Astrocyte of the spinal cord (primary cell): ENCODE measurements around the gene PTK7.
"Not testable (repeated sequence)": the region's sequence is repeated elsewhere in the genome, so short reads cannot be mapped to it uniquely, and the experiment has no call there.

Experiments
- DNase-seq: peaks from one replicate; pipeline ENCODE4 v3.0.0; 2011; ENCODE audit warnings: low read depth, low spot score
- H3K4me3 ChIP-seq: 2 replicates; pipeline ENCODE4 v1.5.1; 2011; ENCODE audit warnings: low read depth, mild to moderate bottlenecking, low read length, moderate library complexity
- in situ Hi-C: cut with HindIII; loops from 2 replicates; pipeline ENCODE4 v1.10.0; 2017; ENCODE audit warnings: low sequenced_read_pairs
- TF ChIP-seq, protein P1 (sequence below): IDR thresholded peaks from 2 replicates; pipeline ENCODE4 v1.5.1; 2012; ENCODE audit warnings: low read depth, mild to moderate bottlenecking, low read length, inconsistent platforms

PTK7 gene

DNA sequence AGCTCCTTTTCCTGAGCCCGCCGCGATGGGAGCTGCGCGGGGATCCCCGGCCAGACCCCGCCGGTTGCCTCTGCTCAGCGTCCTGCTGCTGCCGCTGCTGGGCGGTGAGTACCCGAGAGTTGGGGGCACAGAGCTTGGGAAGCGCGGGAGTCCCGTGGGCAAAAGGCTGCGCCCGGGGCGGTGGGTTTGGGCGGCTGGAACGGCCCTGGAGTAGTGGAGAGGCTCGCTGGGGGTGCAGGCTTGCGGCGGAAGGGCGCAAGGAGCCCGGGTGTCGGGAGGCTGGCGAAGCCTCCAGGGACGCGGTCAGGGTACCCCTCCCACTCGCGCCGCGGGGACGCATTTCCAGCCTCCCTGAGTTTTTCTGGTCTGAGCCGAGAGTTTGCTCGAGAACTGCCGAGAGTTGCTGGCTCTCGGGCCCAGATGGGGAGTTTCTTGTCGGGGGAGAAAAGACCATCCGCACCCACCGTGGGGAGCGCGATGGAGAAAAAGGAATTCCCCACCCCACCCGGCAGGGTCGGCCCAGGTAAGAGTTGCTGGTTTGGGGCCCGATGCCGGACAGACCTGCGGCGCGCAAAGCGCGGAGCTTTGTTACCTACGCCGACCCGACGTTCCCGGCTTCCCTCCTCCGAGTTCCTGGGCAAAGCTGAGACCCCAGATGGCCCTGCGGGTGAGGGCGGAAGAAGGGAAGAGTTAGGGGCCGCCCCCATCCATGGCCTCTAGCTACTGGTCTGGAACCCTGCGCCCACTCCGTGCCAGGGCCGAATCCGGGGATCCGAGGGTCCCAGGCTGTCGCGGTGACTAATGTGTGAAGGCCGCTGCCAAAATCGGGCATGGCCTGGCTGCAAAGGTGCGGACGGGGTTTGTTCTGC, 584 bp downstream of the PTK7 start:
- peak overlapping the region; percentile 91 for H3K4me3 ChIP-seq
- in situ Hi-C loops: no loop called here
- TF ChIP-seq, protein P1, sequence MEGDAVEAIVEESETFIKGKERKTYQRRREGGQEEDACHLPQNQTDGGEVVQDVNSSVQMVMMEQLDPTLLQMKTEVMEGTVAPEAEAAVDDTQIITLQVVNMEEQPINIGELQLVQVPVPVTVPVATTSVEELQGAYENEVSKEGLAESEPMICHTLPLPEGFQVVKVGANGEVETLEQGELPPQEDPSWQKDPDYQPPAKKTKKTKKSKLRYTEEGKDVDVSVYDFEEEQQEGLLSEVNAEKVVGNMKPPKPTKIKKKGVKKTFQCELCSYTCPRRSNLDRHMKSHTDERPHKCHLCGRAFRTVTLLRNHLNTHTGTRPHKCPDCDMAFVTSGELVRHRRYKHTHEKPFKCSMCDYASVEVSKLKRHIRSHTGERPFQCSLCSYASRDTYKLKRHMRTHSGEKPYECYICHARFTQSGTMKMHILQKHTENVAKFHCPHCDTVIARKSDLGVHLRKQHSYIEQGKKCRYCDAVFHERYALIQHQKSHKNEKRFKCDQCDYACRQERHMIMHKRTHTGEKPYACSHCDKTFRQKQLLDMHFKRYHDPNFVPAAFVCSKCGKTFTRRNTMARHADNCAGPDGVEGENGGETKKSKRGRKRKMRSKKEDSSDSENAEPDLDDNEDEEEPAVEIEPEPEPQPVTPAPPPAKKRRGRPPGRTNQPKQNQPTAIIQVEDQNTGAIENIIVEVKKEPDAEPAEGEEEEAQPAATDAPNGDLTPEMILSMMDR: no peak
- DNase-seq: peak; percentile 47

DNA sequence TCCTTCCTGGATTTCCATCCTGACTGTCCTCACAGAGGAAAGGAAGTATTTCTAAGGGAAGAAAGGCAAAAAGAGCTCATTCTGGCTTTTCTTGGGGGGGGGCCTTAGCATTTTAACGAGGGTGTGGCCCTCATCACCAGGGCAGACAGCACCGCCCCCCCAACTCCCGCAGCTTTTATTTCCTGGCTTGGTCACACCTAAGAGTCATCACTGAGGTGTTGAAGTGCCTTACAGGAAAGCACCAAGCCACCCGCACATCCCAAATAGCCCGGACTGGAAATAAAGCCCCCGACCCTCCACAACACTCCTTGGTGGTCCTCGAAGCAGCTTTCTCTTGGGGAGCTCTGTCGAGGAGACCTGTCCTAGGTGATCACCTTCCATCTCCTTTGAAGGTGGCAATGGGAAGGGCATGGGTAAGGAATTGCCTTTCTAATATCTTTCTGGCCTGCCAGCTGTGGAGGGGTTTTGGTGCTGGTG, 1.3 kb downstream of the PTK7 start:
- peak overlapping the region; percentile 91 for H3K4me3 ChIP-seq
- DNase-seq: no peak
- in situ Hi-C loops: no loop called here
- TF ChIP-seq, protein P1: no peak

GRCh38 chr6:43077981-43078511, 1.9 kb downstream of the PTK7 start:
- peak overlapping the region; percentile 91 for H3K4me3 ChIP-seq
- DNase-seq: no peak
- TF ChIP-seq, protein P1: no peak
- in situ Hi-C loops: no loop called here

DNA sequence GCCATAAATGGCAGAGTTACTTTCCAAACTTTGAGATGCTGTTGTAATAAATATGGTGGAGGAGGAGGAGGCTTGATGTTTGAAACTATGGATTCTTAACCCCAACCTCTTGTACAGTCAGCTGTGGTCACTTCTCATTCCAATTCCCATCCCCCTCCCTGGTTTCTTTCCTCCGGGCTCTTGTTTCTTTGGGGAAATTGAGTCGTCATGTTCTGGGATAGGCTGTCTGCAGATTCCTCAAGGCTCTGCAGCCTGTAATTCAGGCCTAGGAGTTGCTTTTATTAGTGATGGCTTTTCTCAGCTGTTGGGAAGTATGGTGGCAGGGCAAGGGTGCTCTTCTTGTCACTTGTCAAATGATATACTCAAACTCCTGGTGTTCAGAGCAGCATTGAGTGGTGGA, 2.6 kb downstream of the PTK7 start:
- in situ Hi-C loops: no loop called here
- TF ChIP-seq, protein P1: no peak
- H3K4me3 ChIP-seq: peak overlapping the region; percentile 91
- peak; percentile 59 for DNase-seq

DNA sequence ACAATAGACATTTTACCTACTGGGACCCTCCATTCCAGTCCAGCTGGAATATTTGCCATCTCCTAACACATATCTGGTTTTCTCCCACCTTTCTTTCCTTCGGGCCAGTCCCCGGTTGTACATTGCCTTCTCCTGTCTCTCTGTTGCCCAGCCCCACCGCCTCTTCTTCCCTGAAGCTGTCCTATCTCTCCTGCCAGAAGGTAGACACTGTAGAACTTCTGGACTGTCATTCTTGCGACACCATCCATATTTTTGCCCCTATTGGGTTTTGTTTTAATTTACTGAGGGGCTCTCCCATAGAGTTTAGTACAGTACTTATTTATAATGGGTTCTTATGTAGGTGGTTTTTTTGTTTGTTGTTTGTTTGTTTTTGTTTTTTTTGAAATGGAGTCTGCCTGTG, 4.9 kb downstream of the PTK7 start:
- no peak overlapping the region for H3K4me3 ChIP-seq
- TF ChIP-seq, protein P1: no peak
- no peak for DNase-seq
- in situ Hi-C loops: no loop called here

DNA sequence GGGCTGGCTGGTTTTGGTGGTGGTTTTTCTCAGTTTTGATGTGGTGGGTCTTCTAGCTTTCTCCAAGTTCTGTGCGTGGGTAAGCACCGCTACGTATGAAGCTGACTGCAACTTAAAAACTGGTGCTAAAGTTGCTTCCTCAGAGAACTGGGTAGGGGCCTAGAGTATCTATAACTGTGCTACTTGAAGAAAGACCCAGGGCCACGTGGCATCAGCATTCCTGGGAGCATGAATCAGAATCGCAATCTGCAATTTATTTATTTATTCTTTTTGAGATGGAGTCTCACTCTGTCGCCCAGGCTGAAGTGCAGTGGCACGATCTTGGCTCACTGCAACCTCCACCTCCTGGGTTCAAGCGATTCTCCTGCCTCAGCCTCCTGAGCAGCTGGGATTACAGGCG, 5.8 kb downstream of the PTK7 start:
- H3K4me3 ChIP-seq, in situ Hi-C loops: not testable (repeated sequence)
- peak; percentile 24 for DNase-seq
